ENCODE results near the gene ATP5F1D. TPM values are rescaled to one million over a fixed set of nuclear protein-coding genes. Genes with fewer than 3 reads are reported as not detected.

ATP5F1D gene
- total and polyA plus RNA-seq, 11 donors, result 201 to 1,034 (median 459) TPM

DNA sequence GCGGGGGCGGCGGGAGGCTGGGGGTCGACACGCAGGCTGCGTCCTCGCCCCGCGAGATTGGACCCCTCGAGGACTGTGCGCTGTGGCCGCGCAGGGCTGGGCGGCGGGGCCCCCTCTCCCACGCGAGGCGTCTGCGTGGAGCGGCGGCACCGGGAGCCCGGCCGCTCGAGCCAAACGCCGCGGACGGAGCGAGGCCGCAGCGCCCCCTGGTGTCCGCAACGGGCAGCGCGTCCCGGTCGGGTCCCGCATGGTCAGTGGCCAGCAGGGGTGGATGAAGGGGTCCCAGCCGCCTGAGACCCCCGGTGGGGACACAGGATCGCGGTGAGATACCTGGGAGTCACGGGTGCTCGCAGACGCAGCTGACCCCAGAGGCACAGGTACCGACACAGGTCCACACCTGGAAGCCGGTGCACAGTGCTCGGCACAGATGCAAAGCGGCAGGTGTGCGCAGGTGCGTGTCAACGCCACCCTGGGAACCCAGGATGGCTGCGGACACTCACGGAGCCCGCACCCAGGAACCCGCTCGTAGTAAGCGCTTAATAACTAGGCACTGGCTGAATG, 25.4 kb downstream of the ATP5F1D start:
- DNase-seq (peak; percentile 70 to 90 (median 80)), ATAC-seq (peak in 2 of 4 donors; percentile 7 to 21)
- peak overlapping the region; percentile 2 to 66 (median 56) for H3K4me3 ChIP-seq
- H3K4me1 ChIP-seq, result peaks cover 12 to 76% (median 69%) of the 10 kb centered on the region in 12 donors
- no peaks in the 10 kb centered on the region for H3K9me3 ChIP-seq
- H3K27ac ChIP-seq, result peak overlapping the region; percentile 43 to 96 (median 92)
- H3K27me3 ChIP-seq, result no peaks in the 10 kb centered on the region
- WGBS, 4 donors, result 0 to 2% (median 0%) methylated on average over 4 to 59 of the region's 59 CpGs
- intact Hi-C loops (cut with DNase I), result loop anchor here in 9 of 10 donors (1.0 to 2.0 kb wide), 3 partner anchors 18 to 23 kb away; no protein-coding TSS in a partner anchor
- H3K36me3 ChIP-seq, result peaks cover 0 to 22% (median 18%) of the 10 kb centered on the region in 9 donors
- TF ChIP-seq, protein P1, sequence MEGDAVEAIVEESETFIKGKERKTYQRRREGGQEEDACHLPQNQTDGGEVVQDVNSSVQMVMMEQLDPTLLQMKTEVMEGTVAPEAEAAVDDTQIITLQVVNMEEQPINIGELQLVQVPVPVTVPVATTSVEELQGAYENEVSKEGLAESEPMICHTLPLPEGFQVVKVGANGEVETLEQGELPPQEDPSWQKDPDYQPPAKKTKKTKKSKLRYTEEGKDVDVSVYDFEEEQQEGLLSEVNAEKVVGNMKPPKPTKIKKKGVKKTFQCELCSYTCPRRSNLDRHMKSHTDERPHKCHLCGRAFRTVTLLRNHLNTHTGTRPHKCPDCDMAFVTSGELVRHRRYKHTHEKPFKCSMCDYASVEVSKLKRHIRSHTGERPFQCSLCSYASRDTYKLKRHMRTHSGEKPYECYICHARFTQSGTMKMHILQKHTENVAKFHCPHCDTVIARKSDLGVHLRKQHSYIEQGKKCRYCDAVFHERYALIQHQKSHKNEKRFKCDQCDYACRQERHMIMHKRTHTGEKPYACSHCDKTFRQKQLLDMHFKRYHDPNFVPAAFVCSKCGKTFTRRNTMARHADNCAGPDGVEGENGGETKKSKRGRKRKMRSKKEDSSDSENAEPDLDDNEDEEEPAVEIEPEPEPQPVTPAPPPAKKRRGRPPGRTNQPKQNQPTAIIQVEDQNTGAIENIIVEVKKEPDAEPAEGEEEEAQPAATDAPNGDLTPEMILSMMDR (IDR thresholded peaks at IDR 0.05), result peak; percentile 88 to 99 (median 96)
- TF ChIP-seq POLR2A (IDR thresholded peaks at IDR 0.05), result peak in 1 of 2 donors; percentile 21

DNA sequence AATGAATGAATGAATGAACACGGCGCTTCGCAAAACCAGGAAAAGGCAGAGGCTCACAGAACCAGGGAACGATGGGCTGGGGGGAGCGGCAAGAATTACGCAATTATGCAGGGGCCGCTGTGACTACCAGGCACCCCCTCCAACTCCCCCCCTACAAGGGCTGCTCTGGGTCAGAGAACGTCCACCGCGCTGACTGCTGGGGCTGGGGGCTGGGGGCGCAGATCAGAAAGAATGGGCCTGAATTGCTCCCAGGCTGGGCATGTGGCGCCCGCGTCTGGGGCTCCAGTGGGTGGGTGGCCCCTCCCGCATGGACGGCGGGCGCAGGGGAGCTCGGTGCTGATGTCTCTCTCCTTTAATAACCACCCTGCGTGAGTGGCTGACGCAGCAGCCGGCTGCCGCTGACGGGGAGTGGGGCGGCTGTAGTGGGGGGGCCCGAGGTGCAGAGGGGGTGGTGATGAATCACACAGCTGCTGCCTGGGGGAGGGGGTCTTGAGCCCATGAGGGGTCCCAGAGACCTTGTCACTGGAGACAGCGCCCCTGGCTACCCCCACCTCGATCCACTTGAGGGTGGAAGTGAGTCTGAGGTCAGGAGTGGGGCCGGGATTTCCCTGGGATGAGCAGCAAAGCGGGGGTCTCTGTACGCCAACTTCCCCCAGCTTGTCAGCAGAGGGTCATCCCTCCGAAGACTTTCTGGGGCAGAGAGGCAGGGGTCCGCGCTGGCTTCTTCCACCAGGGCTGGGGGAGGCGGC, 26.1 kb downstream of the ATP5F1D start:
- intact Hi-C loops (cut with DNase I), result loop anchor here in 9 of 10 donors (1.0 to 2.0 kb wide), 2 partner anchors 23 kb away; no protein-coding TSS in a partner anchor
- ATAC-seq, result no peak
- Histone ChIP-seq H3K9me3 (no peaks in the 10 kb centered on the region), H3K4me1 (peaks cover 9 to 76% (median 69%) of the 10 kb centered on the region in 12 donors), H3K27me3 (no peaks in the 10 kb centered on the region), H3K36me3 (peaks cover 0 to 28% (median 24%) of the 10 kb centered on the region in 9 donors), H3K27ac (peak overlapping the region in 6 of 12 donors; percentile 92 to 100 (median 98)), H3K4me3 (peak overlapping the region in 7 of 12 donors; percentile 52 to 66 (median 57))
- WGBS, 4 donors, result 31 to 51% (median 33%) methylated on average over 17 to 35 of the region's 35 CpGs
- no peak for TF ChIP-seq POLR2A (IDR thresholded peaks at IDR 0.05)
- TF ChIP-seq, protein P1 (IDR thresholded peaks at IDR 0.05), result no peak
- DNase-seq, result peak in 3 of 5 donors; percentile 42 to 69 (median 49)

DNA sequence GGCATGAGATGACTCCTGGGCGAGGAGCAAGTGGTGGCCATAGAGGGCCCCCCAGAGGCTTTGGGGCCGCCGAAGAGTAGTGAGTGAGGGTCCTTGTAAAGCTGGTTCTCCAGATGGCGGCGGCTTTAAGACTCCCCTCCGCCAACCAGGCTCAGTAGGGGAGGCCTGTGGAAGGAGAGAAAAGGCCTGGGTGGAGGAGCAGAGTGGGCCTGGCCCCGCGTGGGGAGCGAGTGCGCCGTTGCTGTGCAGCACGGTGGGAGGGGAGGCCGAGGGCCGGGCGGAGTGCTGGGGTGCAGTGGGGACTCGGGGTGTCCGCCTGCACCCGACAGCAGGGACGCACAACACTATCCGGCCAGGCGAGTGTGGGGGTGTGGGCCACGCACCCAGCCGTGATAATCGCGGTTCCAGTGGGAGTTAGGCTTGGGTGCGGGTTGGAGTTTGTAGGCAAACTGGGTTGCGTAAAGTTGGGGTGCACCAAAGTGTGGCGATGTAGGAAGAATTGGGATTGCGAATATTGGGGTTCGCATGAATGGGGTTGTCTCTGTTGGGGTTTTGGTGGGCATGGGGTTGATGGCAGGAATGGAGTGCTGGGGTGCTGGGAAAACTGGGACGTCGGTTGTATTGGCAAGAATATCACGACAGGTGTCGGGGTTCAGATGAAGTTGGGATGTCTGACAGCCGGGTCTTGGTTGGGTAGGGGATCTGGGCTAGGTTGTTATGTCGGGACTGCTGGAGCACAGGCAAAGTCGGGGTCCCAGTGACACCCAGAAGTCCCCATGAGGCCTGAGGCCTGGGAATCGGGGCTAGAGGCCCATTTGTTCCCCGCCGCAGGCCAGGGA, 26.9 kb downstream of the ATP5F1D start:
- WGBS, 4 donors, result 49 to 57% (median 51%) methylated on average over 37 to 40 of the region's 40 CpGs
- H3K36me3 ChIP-seq, result peaks cover 2 to 36% (median 32%) of the 10 kb centered on the region in 9 donors
- no peaks in the 10 kb centered on the region for H3K27me3 ChIP-seq
- peak overlapping the region in 11 of 12 donors; percentile 73 to 100 (median 98) for H3K27ac ChIP-seq
- intact Hi-C loops (cut with DNase I), result loop anchor here in 2 of 10 donors (1.0 kb wide), 2 partner anchors 20 to 24 kb away; partner anchors contain the start of gene MIDN (in 1 of the 2)
- peaks cover 9 to 80% (median 75%) of the 10 kb centered on the region in 12 donors for H3K4me1 ChIP-seq
- ATAC-seq (no peak), DNase-seq (peak in 2 of 5 donors; percentile 37 to 46)
- H3K9me3 ChIP-seq, result no peaks in the 10 kb centered on the region
- TF ChIP-seq, protein P1 (IDR thresholded peaks at IDR 0.05), result no peak
- no peak for TF ChIP-seq POLR2A (IDR thresholded peaks at IDR 0.05)
- H3K4me3 ChIP-seq, result peak overlapping the region in 9 of 12 donors; percentile 17 to 92 (median 72)
